ENCODE data around the gene STT3A. TPM values are rescaled to one million over a fixed set of nuclear protein-coding genes. Genes with fewer than 3 reads are reported as not detected.

Gene STT3A
- total and polyA plus RNA-seq, 2 donors (not counting 3 experiments of a cell fraction or from before 2014, with no cell fraction given) = 236 to 362 TPM

- H3K9me3 ChIP-seq (replicated peaks; ENCODE audit: control insufficient read depth, insufficient read depth, low read length) = no peaks in the 10 kb centered on the region
- H2AFZ ChIP-seq (ENCODE audit: low read depth, low read length) = no peak overlapping the region
- H3K79me2 ChIP-seq (ENCODE audit: control insufficient read depth, insufficient read depth, low read length) = peaks cover 6% of the 10 kb centered on the region
- no peak overlapping the region for H3K4me3 ChIP-seq (replicated peaks in 1 of 3; ENCODE audit: insufficient read depth in 1 of 3, low read depth in 1 of 3, low read length in 3 of 3)
- H3K27me3 ChIP-seq (ENCODE audit: control insufficient read depth in 2 of 2, insufficient read depth in 2 of 2, low read length in 2 of 2) = no peaks in the 10 kb centered on the region
- H3K9me1 ChIP-seq (replicated peaks; ENCODE audit: control insufficient read depth, extremely low read depth, insufficient read depth, low read length) = peaks cover 3% of the 10 kb centered on the region
- intact Hi-C loops (cut with micrococcal nuclease) = loop anchor here (2.0 kb wide), 1 partner anchor 79 kb away; the partner anchor contains the start of gene STT3A
- peak overlapping the region; percentile 39 for H3K4me2 ChIP-seq (ENCODE audit: insufficient read depth, low read length)
- H3K9ac ChIP-seq (replicated peaks; ENCODE audit: extremely low read depth, insufficient read depth, low read length) = no peak overlapping the region
- CTCF ChIA-PET = interaction anchor here (3.6 to 4.2 kb wide), 2 partner anchors 8 to 46 kb away, joined by 15 to 36 read pairs; partner anchors contain the start of genes ACRV1 and CHEK1
- FAIRE-seq = no peak
- peaks cover 52% of the 10 kb centered on the region for H3K4me1 ChIP-seq (ENCODE audit: control insufficient read depth, extremely low read depth, insufficient read depth, low read length)
- H3K27ac ChIP-seq (ENCODE audit: insufficient read depth, low read depth, low read length) = peak overlapping the region; percentile 35
- peak; percentile 69 for DNase-seq (ENCODE audit: low read depth, low spot score)
- TF ChIP-seq CTCF (IDR thresholded peaks at IDR 0.05; ENCODE audit: extremely low read depth in 1 of 2, insufficient read depth in 1 of 2, low read depth in 1 of 2, low read length in 2 of 2) = no peak
- no peak for TF ChIP-seq POLR2AphosphoS5 (IDR thresholded peaks at IDR 0.05; ENCODE audit: insufficient read depth, low read depth, low read length)
- TF ChIP-seq FOS (IDR thresholded peaks at IDR 0.05; ENCODE audit: borderline replicate concordance, insufficient read depth, low read length) = peak; percentile 48
- no peak for TF ChIP-seq POLR2A (IDR thresholded peaks at IDR 0.05; ENCODE audit: low read depth, low read length)
- peak; percentile 66 for TF ChIP-seq JUN (IDR thresholded peaks at IDR 0.05; ENCODE audit: borderline replicate concordance, insufficient read depth, insufficient read length, low read depth)
- TF ChIP-seq GATA2 (IDR thresholded peaks at IDR 0.05; ENCODE audit: insufficient read depth, insufficient read length, low read depth, low read length) = no peak
- TF ChIP-seq MYC (IDR thresholded peaks at IDR 0.05; ENCODE audit: low read depth, low read length) = no peak
- no peak for TF ChIP-seq EZH2 (IDR thresholded peaks at IDR 0.05; ENCODE audit: borderline replicate concordance, low read depth, low read length, severe bottlenecking)
- POLR2A ChIA-PET = no interaction called here
- dilution Hi-C loops (cut with MboI; ENCODE audit: extremely low pct_ligation_motif_present, low sequenced_read_pairs) = no loop called here
- H4K20me1 ChIP-seq (replicated peaks; ENCODE audit: control insufficient read depth, extremely low read depth, insufficient read depth, low read length) = no peaks in the 10 kb centered on the region
- H3K36me3 ChIP-seq (ENCODE audit: control insufficient read depth in 2 of 2, extremely low read depth in 1 of 2, insufficient read depth in 2 of 2, low read length in 2 of 2) = peaks cover 0 to 3% of the 10 kb centered on the region in 2 experiments
- no TSS peak for BruUV-seq (replicated peaks)
Measured at GRCh38 chr11:125671561-125671960, 78.9 kb downstream of the STT3A start.

Small RNAs within 50 kb of the gene (small RNA-seq; reads per million reads assigned to genes)
- gene RNU2-35P (ENCODE audit: insufficient read depth, insufficient read length, low read depth, low replicate concordance) (not detected), gene RNU6-1156P (ENCODE audit: insufficient read depth, insufficient read length, low read depth, low replicate concordance) (not detected)

Other genes starting within 250 kb of the STT3A start
- gene FEZ1, start 96.6 kb upstream of the STT3A start, total RNA-seq = 45.6 and 60.0 TPM in 2 replicates
- 45.3 and 46.1 TPM in 2 replicates for gene FEZ1, start 96.6 kb upstream of the STT3A start, polyA plus RNA-seq
- 115 and 119 TPM in 2 replicates for gene EI24, start 23.4 kb upstream of the STT3A start, total RNA-seq
- gene EI24, start 23.4 kb upstream of the STT3A start, polyA plus RNA-seq = 175 and 192 TPM in 2 replicates
- gene CHEK1, start 32.3 kb downstream of the STT3A start, total RNA-seq = 55.6 and 66.1 TPM in 2 replicates
- 11.8 and 15.0 TPM in 2 replicates for gene CHEK1, start 32.3 kb downstream of the STT3A start, polyA plus RNA-seq
- gene ACRV1, start 88.0 kb downstream of the STT3A start, total RNA-seq = not detected in 2 replicates
- not detected in 2 replicates for gene ACRV1, start 88.0 kb downstream of the STT3A start, polyA plus RNA-seq
- not detected in 2 replicates for gene PATE1, start 153.4 kb downstream of the STT3A start, total RNA-seq
- not detected in 2 replicates for gene PATE1, start 153.4 kb downstream of the STT3A start, polyA plus RNA-seq
- gene PATE2, start 186.0 kb downstream of the STT3A start, total RNA-seq = 0.31 TPM in 1 of 2 replicates, not detected in the other
- gene PATE2, start 186.0 kb downstream of the STT3A start, polyA plus RNA-seq = not detected in 2 replicates
- gene PATE3, start 195.3 kb downstream of the STT3A start, total RNA-seq = not detected in 2 replicates
- gene PATE3, start 195.3 kb downstream of the STT3A start, polyA plus RNA-seq = not detected in 2 replicates
- not detected in 2 replicates for gene PATE4, start 240.5 kb downstream of the STT3A start, total RNA-seq
- not detected in 2 replicates for gene PATE4, start 240.5 kb downstream of the STT3A start, polyA plus RNA-seq

Measured in endothelial cell of umbilical vein (primary cell).